ENCODE data around the gene SLC44A2. TPM values are rescaled to one million over a fixed set of nuclear protein-coding genes. Genes with fewer than 3 reads are reported as not detected.

Gene SLC44A2
- total RNA-seq, 1 donor from 2014 or later: 62.3 TPM

DNA sequence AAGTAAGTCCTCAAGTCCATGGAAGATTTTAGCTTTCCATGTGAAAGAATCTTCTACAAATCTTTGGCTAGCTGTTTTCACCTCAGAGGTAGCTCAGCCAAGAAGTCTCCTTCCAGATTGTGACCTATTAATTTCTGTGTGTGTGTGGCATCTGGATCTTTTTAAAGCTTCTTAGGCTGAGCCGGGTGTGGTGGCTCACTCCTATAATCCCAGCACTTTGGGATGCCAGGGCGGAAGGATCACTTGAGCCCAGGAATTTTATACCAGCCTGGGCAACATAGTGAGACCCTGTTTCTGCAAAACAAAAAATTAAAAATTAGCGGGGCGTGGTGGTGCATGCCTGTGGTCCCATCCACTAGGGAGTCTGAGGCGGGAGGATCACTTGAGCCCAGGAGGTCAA lies 13.4 kb upstream of the SLC44A2 start:
- DNase-seq: no peak
- ATAC-seq (ENCODE audit: poor library complexity): no peak
- intact Hi-C loops (cut with DNase I): no loop called here

GRCh38 chr19:10612499-10613119 lies 12.7 kb upstream of the SLC44A2 start:
- ATAC-seq (ENCODE audit: poor library complexity): peak; percentile 98
- peak; percentile 90 for DNase-seq
- intact Hi-C loops (cut with DNase I): no loop called here

GRCh38 chr19:10615429-10616023 lies 9.8 kb upstream of the SLC44A2 start:
- ATAC-seq (ENCODE audit: poor library complexity) (no peak), DNase-seq (no peak)
- intact Hi-C loops (cut with DNase I): no loop called here

GRCh38 chr19:10617409-10618121 lies 7.8 kb upstream of the SLC44A2 start:
- DNase-seq (no peak), ATAC-seq (ENCODE audit: poor library complexity) (no peak)
- intact Hi-C loops (cut with DNase I): no loop called here

GRCh38 chr19:10618846-10619245 lies 6.5 kb upstream of the SLC44A2 start:
- no peak for ATAC-seq (ENCODE audit: poor library complexity)
- no peak for DNase-seq

DNA sequence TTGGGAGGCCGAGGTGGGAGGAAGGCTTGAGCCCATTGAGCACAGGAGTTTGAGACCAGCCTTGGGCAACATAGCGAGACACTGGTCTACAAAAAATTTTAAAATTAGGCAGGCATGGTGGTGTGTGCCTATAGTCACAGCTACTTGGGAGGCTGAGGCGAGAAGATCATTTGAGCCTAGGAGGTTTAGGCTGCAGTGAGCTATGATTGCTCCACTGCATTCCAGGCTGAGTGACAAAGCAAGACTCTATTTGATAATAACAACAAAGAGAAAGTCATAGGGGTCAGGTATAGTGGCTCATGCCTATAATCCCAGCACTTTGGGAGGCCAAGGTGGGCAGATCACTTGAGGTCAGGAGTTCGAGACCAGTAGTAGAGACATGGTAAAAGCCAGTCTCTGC lies 4.6 kb upstream of the SLC44A2 start:
- no peak for ATAC-seq (ENCODE audit: poor library complexity)
- DNase-seq: no peak
- intact Hi-C loops (cut with DNase I): no loop called here

More at GRCh38 chr19:10618846-10619245, 6.5 kb upstream of the SLC44A2 start:
- intact Hi-C loops (cut with DNase I): no loop called here

GRCh38 chr19:10621966-10622365 lies 3.4 kb upstream of the SLC44A2 start:
- no peak for DNase-seq
- ATAC-seq (ENCODE audit: poor library complexity): no peak

DNA sequence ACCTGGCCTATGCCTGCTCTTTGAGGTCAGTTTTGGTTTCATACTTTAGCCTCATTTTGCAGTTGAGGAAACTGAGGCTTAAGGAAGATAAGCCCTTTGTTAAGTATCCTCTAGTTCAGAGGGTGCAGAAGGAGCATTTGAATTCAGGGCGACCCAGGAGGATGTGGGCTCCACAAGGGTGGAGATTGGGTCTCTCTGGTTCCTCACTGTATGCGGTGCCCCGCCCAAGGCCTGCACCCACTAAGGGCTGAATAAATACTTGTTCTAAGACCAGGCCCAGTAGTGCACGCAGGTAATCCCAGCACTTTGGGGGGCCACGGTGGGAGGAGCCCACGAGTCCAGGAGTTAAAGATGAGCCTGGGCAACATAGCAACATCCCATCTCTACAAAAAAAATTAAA lies 768 bp upstream of the SLC44A2 start:
- ATAC-seq (ENCODE audit: poor library complexity) (no peak), DNase-seq (no peak)
- intact Hi-C loops (cut with DNase I): no loop called here

More at GRCh38 chr19:10621966-10622365, 3.4 kb upstream of the SLC44A2 start:
- intact Hi-C loops (cut with DNase I): no loop called here

DNA sequence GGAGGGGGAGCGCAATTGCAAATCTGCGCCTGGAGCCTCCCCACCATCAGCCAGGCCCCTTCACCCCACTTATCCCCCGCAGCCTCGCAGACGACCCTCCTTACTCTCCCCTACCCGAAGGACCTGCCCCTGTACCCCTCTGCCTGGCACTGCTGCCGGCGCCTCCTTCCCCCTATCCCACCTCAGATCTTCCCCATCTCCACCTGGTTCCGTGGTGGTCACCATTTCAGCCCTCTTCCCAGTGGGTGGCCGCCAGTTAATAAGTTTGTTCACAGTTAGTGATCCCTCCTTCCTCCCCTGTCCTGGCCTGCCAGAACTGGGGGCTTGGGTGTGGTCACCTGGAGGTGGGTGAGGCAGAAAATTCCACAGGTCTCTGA lies 397 bp downstream of the SLC44A2 start:
- DNase-seq (no peak), ATAC-seq (ENCODE audit: poor library complexity) (peak; percentile 19)
- intact Hi-C loops (cut with DNase I): no loop called here

DNA sequence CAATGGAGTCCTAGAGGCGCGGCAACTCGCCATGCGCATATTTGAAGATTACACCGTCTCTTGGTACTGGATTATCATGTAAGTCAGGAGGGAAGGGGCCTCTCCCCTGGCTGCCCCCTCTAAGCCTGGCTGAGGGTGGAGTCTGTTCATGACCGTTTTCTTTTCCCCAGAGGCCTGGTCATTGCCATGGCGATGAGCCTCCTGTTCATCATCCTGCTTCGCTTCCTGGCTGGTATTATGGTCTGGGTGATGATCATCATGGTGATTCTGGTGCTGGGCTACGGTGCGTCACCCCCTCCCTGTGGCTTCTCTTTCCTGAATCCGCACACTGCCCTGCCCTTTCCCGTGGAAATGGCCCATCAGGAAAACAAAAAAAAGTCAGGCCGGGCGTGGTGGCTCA lies 6.5 kb downstream of the SLC44A2 start:
- no peak for ATAC-seq (ENCODE audit: poor library complexity)
- DNase-seq: no peak
- intact Hi-C loops (cut with DNase I): no loop called here

GRCh38 chr19:10634430-10634829 lies 9.1 kb downstream of the SLC44A2 start:
- DNase-seq (no peak), ATAC-seq (ENCODE audit: poor library complexity) (no peak)

GRCh38 chr19:10634963-10635362 lies 9.6 kb downstream of the SLC44A2 start:
- DNase-seq (no peak), ATAC-seq (ENCODE audit: poor library complexity) (no peak)
- intact Hi-C loops (cut with DNase I): no loop called here

More at GRCh38 chr19:10634430-10634829, 9.1 kb downstream of the SLC44A2 start:
- intact Hi-C loops (cut with DNase I): no loop called here

GRCh38 chr19:10636304-10636972 lies 11.1 kb downstream of the SLC44A2 start:
- intact Hi-C loops (cut with DNase I): no loop called here
- DNase-seq (no peak), ATAC-seq (ENCODE audit: poor library complexity) (no peak)

GRCh38 chr19:10637894-10638293 lies 12.5 kb downstream of the SLC44A2 start:
- ATAC-seq (ENCODE audit: poor library complexity) (no peak), DNase-seq (no peak)
- intact Hi-C loops (cut with DNase I): no loop called here

GRCh38 chr19:10639836-10640235 lies 14.5 kb downstream of the SLC44A2 start:
- ATAC-seq (ENCODE audit: poor library complexity): no peak
- intact Hi-C loops (cut with DNase I): no loop called here
- DNase-seq: no peak

DNA sequence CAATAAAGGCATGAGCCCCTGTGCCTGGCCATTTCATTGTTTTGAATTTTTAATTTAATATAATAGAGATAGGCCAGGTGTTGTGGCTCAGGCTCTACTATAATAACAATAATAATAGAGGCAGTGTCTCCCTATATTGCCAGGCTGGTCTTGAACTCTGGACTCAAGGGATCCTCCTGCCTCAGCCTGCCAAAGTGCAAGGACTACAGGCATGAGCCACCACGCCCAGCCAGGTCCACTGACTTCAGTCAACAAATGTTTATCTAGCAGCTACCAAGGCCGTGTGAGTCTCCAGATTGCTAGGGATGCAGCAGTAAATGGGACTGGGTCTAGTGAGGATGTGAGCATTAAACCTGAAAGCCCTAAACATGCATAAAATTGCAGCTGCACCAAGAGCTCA lies 15.0 kb downstream of the SLC44A2 start:
- intact Hi-C loops (cut with DNase I): no loop called here
- ATAC-seq (ENCODE audit: poor library complexity): no peak
- DNase-seq: no peak

- DNase-seq: no peak
- ATAC-seq (ENCODE audit: poor library complexity): no peak
- intact Hi-C loops (cut with DNase I): no loop called here
These were observed 15.9 kb downstream of the SLC44A2 start for GRCh38 chr19:10641248-10641647.

- no peak for ATAC-seq (ENCODE audit: poor library complexity)
- DNase-seq: no peak
- intact Hi-C loops (cut with DNase I): no loop called here
These were observed 17.3 kb downstream of the SLC44A2 start for GRCh38 chr19:10642473-10643171.
